GM12873 (cell line): Measurements from ENCODE around the gene WDFY2.

Experiments used
- TF ChIP-seq, protein P1 (sequence below): IDR thresholded peaks from 2 replicates; pipeline ENCODE4 v1.5.1; 2012; ENCODE audit warnings: low read depth, mild to moderate bottlenecking, moderate library complexity, low read length, control low read depth; ENCODE audit not compliant: insufficient read depth; ENCODE audit errors: missing control alignments

WDFY2 gene

GRCh38 chr13:51783428-51784094 lies 199.3 kb downstream of the WDFY2 start:
- TF ChIP-seq, protein P1, sequence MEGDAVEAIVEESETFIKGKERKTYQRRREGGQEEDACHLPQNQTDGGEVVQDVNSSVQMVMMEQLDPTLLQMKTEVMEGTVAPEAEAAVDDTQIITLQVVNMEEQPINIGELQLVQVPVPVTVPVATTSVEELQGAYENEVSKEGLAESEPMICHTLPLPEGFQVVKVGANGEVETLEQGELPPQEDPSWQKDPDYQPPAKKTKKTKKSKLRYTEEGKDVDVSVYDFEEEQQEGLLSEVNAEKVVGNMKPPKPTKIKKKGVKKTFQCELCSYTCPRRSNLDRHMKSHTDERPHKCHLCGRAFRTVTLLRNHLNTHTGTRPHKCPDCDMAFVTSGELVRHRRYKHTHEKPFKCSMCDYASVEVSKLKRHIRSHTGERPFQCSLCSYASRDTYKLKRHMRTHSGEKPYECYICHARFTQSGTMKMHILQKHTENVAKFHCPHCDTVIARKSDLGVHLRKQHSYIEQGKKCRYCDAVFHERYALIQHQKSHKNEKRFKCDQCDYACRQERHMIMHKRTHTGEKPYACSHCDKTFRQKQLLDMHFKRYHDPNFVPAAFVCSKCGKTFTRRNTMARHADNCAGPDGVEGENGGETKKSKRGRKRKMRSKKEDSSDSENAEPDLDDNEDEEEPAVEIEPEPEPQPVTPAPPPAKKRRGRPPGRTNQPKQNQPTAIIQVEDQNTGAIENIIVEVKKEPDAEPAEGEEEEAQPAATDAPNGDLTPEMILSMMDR: no peak

GRCh38 chr13:51784097-51784496 lies 199.8 kb downstream of the WDFY2 start:
- TF ChIP-seq, protein P1: no peak

- TF ChIP-seq, protein P1: no peak
These were observed 201.6 kb downstream of the WDFY2 start for GRCh38 chr13:51785712-51786424.

GRCh38 chr13:51786425-51787265 lies 202.4 kb downstream of the WDFY2 start:
- TF ChIP-seq, protein P1: no peak

GRCh38 chr13:51793570-51794271 lies 209.5 kb downstream of the WDFY2 start:
- TF ChIP-seq, protein P1: no peak

DNA sequence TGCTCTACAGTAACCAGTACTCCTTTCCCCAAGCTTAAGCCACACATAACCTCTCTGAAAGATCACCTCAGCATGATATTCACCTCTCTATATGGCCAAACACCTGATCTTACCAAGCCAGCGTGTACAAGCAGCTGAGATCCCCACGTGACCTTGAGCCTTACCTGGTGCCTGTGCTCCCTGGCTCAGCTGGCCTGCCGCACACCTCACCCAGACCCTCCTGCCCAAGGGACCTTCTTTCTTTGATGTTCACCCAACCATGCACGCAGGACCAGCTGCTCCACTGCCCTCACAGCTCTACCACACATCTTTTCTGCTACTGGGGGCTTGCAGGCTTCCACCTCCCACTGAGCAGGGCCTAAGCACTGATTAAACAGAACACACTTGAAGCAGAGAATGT lies 210.7 kb downstream of the WDFY2 start:
- TF ChIP-seq, protein P1: no peak
